Measurements from ENCODE around the gene SLC24A4. TPM values are rescaled to one million over a fixed set of nuclear protein-coding genes. Genes with fewer than 3 reads are reported as not detected.

The SLC24A4 gene
- total and polyA plus RNA-seq, 10 donors: 0.29 to 8.9 (median 4.2) TPM

GRCh38 chr14:92460916-92461579 lies 138.1 kb downstream of the SLC24A4 start:
- H3K27ac ChIP-seq: peak overlapping the region; percentile 17 to 88 (median 81)
- peak overlapping the region in 6 of 8 donors; percentile 13 to 58 (median 21) for H3K4me3 ChIP-seq
- no peak for DNase-seq
- peaks cover 12 to 95% (median 60%) of the 10 kb centered on the region in 6 donors for H3K4me1 ChIP-seq
- peaks cover 0 to 2% (median 0%) of the 10 kb centered on the region in 7 donors for H3K27me3 ChIP-seq (replicated peaks in 1 of 7)
- H3K36me3 ChIP-seq: no peaks in the 10 kb centered on the region
- no peaks in the 10 kb centered on the region for H3K9me3 ChIP-seq
- TF ChIP-seq CTCF (IDR thresholded peaks at IDR 0.05 in 8 of 11, conservative IDR thresholded peaks at IDR 0.05 in 3 of 11) (peak in 3 of 11 experiments; percentile 12 to 32 (median 16)), POLR2AphosphoS5 (IDR thresholded peaks at IDR 0.05) (peak; percentile 45 to 67 (median 50)), POLR2A (IDR thresholded peaks at IDR 0.05) (no peak)
- intact Hi-C loops (cut with DNase I; ENCODE audit: low total_unique reads): no loop called here
- 15 to 33% (median 24%) methylated on average over 16 to 19 of the region's 19 CpGs for WGBS, 5 donors

- Histone ChIP-seq H3K9me3 (peaks cover 0 to 7% (median 5%) of the 10 kb centered on the region in 8 donors), H3K27ac (peak overlapping the region in 7 of 8 donors; percentile 69 to 88 (median 82)), H3K4me3 (peak overlapping the region in 6 of 8 donors; percentile 13 to 58 (median 21)), H3K36me3 (no peaks in the 10 kb centered on the region), H3K27me3 (replicated peaks in 1 of 7) (peaks cover 0 to 2% (median 0%) of the 10 kb centered on the region in 7 donors), H3K4me1 (peaks cover 12 to 92% (median 59%) of the 10 kb centered on the region in 6 donors)
- no peak for DNase-seq
- intact Hi-C loops (cut with DNase I; ENCODE audit: low total_unique reads): no loop called here
- TF ChIP-seq POLR2A (IDR thresholded peaks at IDR 0.05): no peak
- no peak for TF ChIP-seq CTCF (IDR thresholded peaks at IDR 0.05 in 8 of 11, conservative IDR thresholded peaks at IDR 0.05 in 3 of 11)
- TF ChIP-seq POLR2AphosphoS5 (IDR thresholded peaks at IDR 0.05): no peak
- WGBS, 5 donors: 80 to 85% (median 84%) methylated on average over 7 of the region's 7 CpGs
Observed at GRCh38 chr14:92461891-92462290, 138.9 kb downstream of the SLC24A4 start.

- no peak for DNase-seq
- Histone ChIP-seq H3K27me3 (replicated peaks in 1 of 7) (peaks cover 0 to 2% (median 0%) of the 10 kb centered on the region in 7 donors), H3K27ac (peak overlapping the region in 4 of 8 donors; percentile 80 to 88 (median 86)), H3K9me3 (peaks cover 0 to 14% (median 11%) of the 10 kb centered on the region in 8 donors), H3K4me3 (peak overlapping the region in 1 of 8 donors; percentile 21), H3K4me1 (peaks cover 12 to 90% (median 58%) of the 10 kb centered on the region in 6 donors), H3K36me3 (no peaks in the 10 kb centered on the region)
- intact Hi-C loops (cut with DNase I; ENCODE audit: low total_unique reads): no loop called here
- 92 to 99% (median 94%) methylated on average over 4 of the region's 4 CpGs for WGBS, 5 donors
- no peak for TF ChIP-seq POLR2A (IDR thresholded peaks at IDR 0.05)
- no peak for TF ChIP-seq POLR2AphosphoS5 (IDR thresholded peaks at IDR 0.05)
- TF ChIP-seq CTCF (IDR thresholded peaks at IDR 0.05 in 8 of 11, conservative IDR thresholded peaks at IDR 0.05 in 3 of 11): no peak
Observed at GRCh38 chr14:92462568-92462967, 139.6 kb downstream of the SLC24A4 start.

DNA sequence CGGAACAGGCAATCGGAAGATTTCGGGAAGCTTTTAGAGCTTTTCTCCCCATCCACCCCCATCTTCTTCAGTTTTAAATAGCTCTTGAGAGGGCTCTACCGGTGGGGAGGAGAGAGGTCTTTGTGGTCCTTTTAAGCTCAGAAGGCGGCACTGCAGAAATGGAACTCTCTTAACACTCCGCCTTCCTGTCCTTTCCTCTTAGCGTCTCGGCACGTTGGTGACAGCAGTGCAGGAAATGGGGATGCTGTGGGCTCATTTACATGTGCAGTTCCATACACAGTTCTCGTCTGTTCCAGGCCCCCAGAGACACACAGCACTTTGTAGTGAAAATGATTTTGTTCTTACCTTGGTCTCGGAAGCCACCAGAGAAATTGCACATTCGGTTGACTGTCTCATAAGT lies 140.2 kb downstream of the SLC24A4 start:
- no peak for DNase-seq
- 38 to 49% (median 42%) methylated on average over 12 of the region's 12 CpGs for WGBS, 5 donors
- peaks cover 12 to 84% (median 58%) of the 10 kb centered on the region in 6 donors for H3K4me1 ChIP-seq
- H3K36me3 ChIP-seq: no peaks in the 10 kb centered on the region
- no peaks in the 10 kb centered on the region for H3K27me3 ChIP-seq (replicated peaks in 1 of 7)
- peak overlapping the region in 4 of 8 donors; percentile 80 to 88 (median 86) for H3K27ac ChIP-seq
- H3K4me3 ChIP-seq: peak overlapping the region in 1 of 8 donors; percentile 21
- TF ChIP-seq POLR2A (IDR thresholded peaks at IDR 0.05): no peak
- TF ChIP-seq CTCF (IDR thresholded peaks at IDR 0.05 in 8 of 11, conservative IDR thresholded peaks at IDR 0.05 in 3 of 11): no peak
- TF ChIP-seq POLR2AphosphoS5 (IDR thresholded peaks at IDR 0.05): no peak
- intact Hi-C loops (cut with DNase I; ENCODE audit: low total_unique reads): no loop called here
- H3K9me3 ChIP-seq: peaks cover 0 to 17% (median 12%) of the 10 kb centered on the region in 8 donors

Data from spleen (tissue), 11 donors.